HepG2 (cell line): ENCODE results near the gene PCGF5. TPM values are rescaled to one million over a fixed set of nuclear protein-coding genes. Genes with fewer than 3 reads are reported as not detected.

Source experiments
- AHR ChIP-seq: IDR thresholded peaks from 2 replicates; pipeline ENCODE4 v1.6.1; 2018; ENCODE audit warnings: missing genetic modification reagents, missing compliant biosample characterization
- ELF3 ChIP-seq: IDR thresholded peaks from 2 replicates; pipeline ENCODE4 v1.6.1; 2016; ENCODE audit warnings: missing genetic modification reagents, missing compliant biosample characterization
- FLYWCH1 ChIP-seq: sonication (generic); formaldehyde crosslinking; IDR thresholded peaks from 2 replicates; pipeline ENCODE4 v1.8.1; 2023; ENCODE audit warnings: mild to moderate bottlenecking, missing genetic modification reagents
- FOXA1 ChIP-seq, 2 experiments: fragments of 450-650 bp in 1 of 2; sonication (generic) in 1 of 2; formaldehyde crosslinking in 1 of 2; IDR thresholded peaks; 2 replicates each; pipeline versions ENCODE4 v1.4.0 to v1.6.1; 2016 to 2020; ENCODE audit warnings: missing genetic modification reagents in 1 of 2
- HNRNPLL ChIP-seq: fragments of 200-400 bp; formaldehyde crosslinking; IDR thresholded peaks from 2 replicates; pipeline ENCODE4 v1.6.1; 2017; ENCODE audit warnings: mild to moderate bottlenecking, low read depth, low read length; ENCODE audit not compliant: poor library complexity, severe bottlenecking
- KLF9 ChIP-seq: IDR thresholded peaks from 2 replicates; pipeline ENCODE4 v1.6.1; 2016; ENCODE audit warnings: low read depth
- MBD4 ChIP-seq: IDR thresholded peaks from 2 replicates; pipeline ENCODE4 v1.6.1; 2012; ENCODE audit warnings: low read length, inconsistent platforms, borderline replicate concordance
- MED8 ChIP-seq: sonication (generic); formaldehyde crosslinking; IDR thresholded peaks from 2 replicates; pipeline ENCODE4 v1.8.1; 2023; ENCODE audit warnings: mild to moderate bottlenecking, missing genetic modification reagents; ENCODE audit not compliant: insufficient replicate concordance
- NFIB ChIP-seq: sonication (generic); formaldehyde crosslinking; IDR thresholded peaks from 2 replicates; pipeline ENCODE4 v1.9.0; 2021; ENCODE audit warnings: missing genetic modification reagents, mild to moderate bottlenecking, borderline replicate concordance
- PAF1 ChIP-seq: IDR thresholded peaks from 2 replicates; pipeline ENCODE4 v1.6.1; 2016; ENCODE audit warnings: missing genetic modification reagents, missing compliant biosample characterization
- PHB2 ChIP-seq: fragments of 450-650 bp; IDR thresholded peaks from 2 replicates; pipeline ENCODE4 v1.6.1; 2018; ENCODE audit not compliant: partially characterized antibody
- SUZ12 ChIP-seq: fragments of 150-350 bp; IDR thresholded peaks from 2 replicates; pipeline ENCODE4 v1.6.1; 2014; ENCODE audit warnings: low read depth, low read length
- TEAD3 ChIP-seq: optimal IDR thresholded peaks from 2 replicates; pipeline ENCODE3; 2016; ENCODE audit warnings: borderline replicate concordance
- THAP8 ChIP-seq: sonication (generic); formaldehyde crosslinking; IDR thresholded peaks from 2 replicates; pipeline ENCODE4 v1.5.1; 2020; ENCODE audit warnings: missing genetic modification reagents, mild to moderate bottlenecking, borderline replicate concordance
- TMF1 ChIP-seq: sonication (generic); formaldehyde crosslinking; IDR thresholded peaks from 2 replicates; pipeline ENCODE4 v1.8.1; 2022; ENCODE audit warnings: low read depth, missing genetic modification reagents
- U2AF2 ChIP-seq: fragments of 200-400 bp; formaldehyde crosslinking; IDR thresholded peaks from 2 replicates; pipeline ENCODE4 v1.6.1; 2017; ENCODE audit warnings: low read depth, mild to moderate bottlenecking, low read length
- ZBTB3 ChIP-seq: sonication (generic); formaldehyde crosslinking; IDR thresholded peaks from 2 replicates; pipeline ENCODE4 v1.4.0; 2020; ENCODE audit warnings: low read depth, mild to moderate bottlenecking, moderate library complexity, missing genetic modification reagents, borderline replicate concordance
- ZBTB43 ChIP-seq: sonication (generic); formaldehyde crosslinking; conservative IDR thresholded peaks from 2 replicates; pipeline ENCODE4 v1.4.0; 2020; ENCODE audit warnings: missing genetic modification reagents
- ZNF12 ChIP-seq: sonication (generic); formaldehyde crosslinking; IDR thresholded peaks from 2 replicates; pipeline ENCODE4 v1.5.0; 2020; ENCODE audit warnings: missing genetic modification reagents
- ZNF256 ChIP-seq: sonication (generic); formaldehyde crosslinking; conservative IDR thresholded peaks from 2 replicates; pipeline ENCODE4 v1.4.0; 2020; ENCODE audit warnings: missing genetic modification reagents
- ZNF263 ChIP-seq: sonication (generic); formaldehyde crosslinking; IDR thresholded peaks from 2 replicates; pipeline ENCODE4 v1.4.0; 2020; ENCODE audit warnings: missing genetic modification reagents
- ZNF333 ChIP-seq: sonication (generic); formaldehyde crosslinking; IDR thresholded peaks from 2 replicates; pipeline ENCODE4 v1.4.0; 2020; ENCODE audit warnings: mild to moderate bottlenecking, missing genetic modification reagents, borderline replicate concordance
- ZNF362 ChIP-seq: sonication (generic); formaldehyde crosslinking; IDR thresholded peaks from 2 replicates; pipeline ENCODE4 v1.4.0; 2020; ENCODE audit warnings: missing genetic modification reagents, mild to moderate bottlenecking, borderline replicate concordance
- ZNF703 ChIP-seq: sonication (generic); formaldehyde crosslinking; IDR thresholded peaks from 2 replicates; pipeline ENCODE4 v1.5.1; 2020; ENCODE audit warnings: missing genetic modification reagents, mild to moderate bottlenecking, moderate library complexity, borderline replicate concordance
- ZNF841 ChIP-seq: sonication (generic); formaldehyde crosslinking; IDR thresholded peaks from 2 replicates; pipeline ENCODE4 v1.8.1; 2023; ENCODE audit warnings: missing genetic modification reagents, borderline replicate concordance
- ZNF850 ChIP-seq: sonication (generic); formaldehyde crosslinking; conservative IDR thresholded peaks from 2 replicates; pipeline ENCODE4 v1.9.0; 2021; ENCODE audit warnings: mild to moderate bottlenecking, missing genetic modification reagents
- ZSCAN5A ChIP-seq: sonication (generic); formaldehyde crosslinking; IDR thresholded peaks from 2 replicates; pipeline ENCODE4 v1.8.0; 2022; ENCODE audit warnings: mild to moderate bottlenecking, missing genetic modification reagents, borderline replicate concordance
- polyA plus RNA-seq, 8 experiments: library from polyadenylated mRNA; depleted of rRNA in 3 of 8; stranded (reverse) in 7 of 8; unstranded in 1 of 8; fragments of >200 nt; fragmentation: Illumina TruSeq in 4 of 8; extraction: Trizol in 4 of 8; gene quantifications; 2 replicates each; pipeline versions ENCODE4 v1.2.1 to v1.2.3, GENCODE V29; 2011 to 2016; ENCODE audit warnings: low read depth in 4 of 8, missing spikeins in 1 of 8, mixed read lengths in 1 of 8; ENCODE audit not compliant: insufficient read depth in 1 of 8
- total RNA-seq, 5 experiments: library from RNA; depleted of rRNA; stranded (reverse); fragments of >200 nt; fragmentation: Illumina TruSeq; extraction: Trizol; gene quantifications; 2 replicates each; pipeline ENCODE4 v1.2.3, GENCODE V29; 2016; ENCODE audit warnings: low read depth in 1 of 5

Gene PCGF5
- total and polyA plus RNA-seq, 2 of the 13 experiments (the other 11 are each of a cell fraction or from before 2014, with no cell fraction given), result 61.3 to 138 TPM

GRCh38 chr10:91220194-91220953 lies at the start of gene PCGF5 (continued):
- TF ChIP-seq ZBTB43 (CRISPR knock-in tag) (no peak), ZNF850 (CRISPR knock-in tag) (no peak), ELF3 (CRISPR knock-in tag) (peak; percentile 38; the same call in 1 of the 2 replicates), THAP8 (CRISPR knock-in tag) (no peak), U2AF2 (no peak), TEAD3 (CRISPR knock-in tag) (no peak), PHB2 (no peak), FOXA1 (IDR thresholded peaks at IDR 0.05) (no peak), FOXA1 (CRISPR knock-in tag; IDR thresholded peaks at IDR 0.05) (no peak; the same call in 1 of the 2 replicates), FLYWCH1 (CRISPR knock-in tag) (no peak), TMF1 (no peak), ZNF263 (CRISPR knock-in tag) (0 out of 2 replicates have a peak, but pooled peaks have one; percentile 6), ZSCAN5A (CRISPR knock-in tag) (no peak), ZBTB3 (CRISPR knock-in tag) (no peak), ZNF703 (no peak), HNRNPLL (peak; percentile 45), AHR (CRISPR knock-in tag) (no peak), ZNF256 (CRISPR knock-in tag) (no peak), SUZ12 (no peak), MBD4 (no peak), ZNF362 (CRISPR knock-in tag) (no peak), ZNF841 (no peak), ZNF333 (CRISPR knock-in tag) (0 out of 2 replicates have a peak, but pooled peaks have one; percentile 73), PAF1 (CRISPR knock-in tag) (no peak), MED8 (CRISPR knock-in tag) (no peak), ZNF12 (CRISPR knock-in tag) (0 out of 2 replicates have a peak, but pooled peaks have one; percentile 22), NFIB (no peak), KLF9 (CRISPR knock-in tag) (no peak; the same call in 1 of the 2 replicates)
